ENCODE measurements around the gene SLC13A2. TPM values are rescaled to one million over a fixed set of nuclear protein-coding genes. Genes with fewer than 3 reads are reported as not detected.

Gene SLC13A2
- total RNA-seq, 2 experiments from 2014 or later: not detected

DNA sequence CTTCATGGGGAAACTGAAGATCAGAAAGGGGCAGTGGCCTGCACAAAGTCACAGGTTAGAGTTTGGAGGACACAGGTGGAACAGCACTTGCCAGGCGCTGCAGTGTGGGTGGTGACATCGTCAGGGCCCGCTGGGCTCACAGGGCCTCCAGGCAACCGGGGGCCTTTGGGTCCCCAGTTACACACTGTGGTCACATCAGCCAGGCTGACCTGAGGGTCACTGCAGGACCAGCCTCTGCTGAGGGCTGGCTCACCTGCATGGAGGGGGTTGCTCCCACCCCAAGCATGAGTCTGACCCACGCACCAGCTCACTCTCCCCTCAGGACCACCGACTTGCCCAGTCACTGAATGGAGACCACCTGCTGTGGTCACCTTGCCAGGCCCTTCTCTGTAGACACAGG lies 49.7 kb downstream of the SLC13A2 start:
- no peaks in the 10 kb centered on the region for H3K27me3 Mint-ChIP-seq
- Histone ChIP-seq H3K27me3 (ENCODE audit: control insufficient read depth in 1 of 2, insufficient read depth in 2 of 2, low read length in 2 of 2) (no peaks in the 10 kb centered on the region), H3K4me3 (ENCODE audit: low read length) (no peak overlapping the region), H3K9me3 (ENCODE audit: control insufficient read depth in 1 of 2, insufficient read depth in 1 of 2, low read length in 2 of 2) (no peaks in the 10 kb centered on the region), H3K27ac (ENCODE audit: low read depth in 1 of 2, low read length in 2 of 2) (no peak overlapping the region), H3K36me3 (ENCODE audit: insufficient read depth, low read length) (no peaks in the 10 kb centered on the region), H3K4me1 (ENCODE audit: insufficient read depth, low read length) (no peaks in the 10 kb centered on the region)
- H3K4me3 Mint-ChIP-seq: no peak overlapping the region
- intact Hi-C loops (cut with DNase I, micrococcal nuclease): no loop called here
- H3K4me1 Mint-ChIP-seq (ENCODE audit: low read depth): no peaks in the 10 kb centered on the region
- no peak overlapping the region for H3K27ac Mint-ChIP-seq
- DNase-seq (no peak), ATAC-seq (ENCODE audit: poor library complexity) (no peak)
- TF ChIP-seq, protein P1, sequence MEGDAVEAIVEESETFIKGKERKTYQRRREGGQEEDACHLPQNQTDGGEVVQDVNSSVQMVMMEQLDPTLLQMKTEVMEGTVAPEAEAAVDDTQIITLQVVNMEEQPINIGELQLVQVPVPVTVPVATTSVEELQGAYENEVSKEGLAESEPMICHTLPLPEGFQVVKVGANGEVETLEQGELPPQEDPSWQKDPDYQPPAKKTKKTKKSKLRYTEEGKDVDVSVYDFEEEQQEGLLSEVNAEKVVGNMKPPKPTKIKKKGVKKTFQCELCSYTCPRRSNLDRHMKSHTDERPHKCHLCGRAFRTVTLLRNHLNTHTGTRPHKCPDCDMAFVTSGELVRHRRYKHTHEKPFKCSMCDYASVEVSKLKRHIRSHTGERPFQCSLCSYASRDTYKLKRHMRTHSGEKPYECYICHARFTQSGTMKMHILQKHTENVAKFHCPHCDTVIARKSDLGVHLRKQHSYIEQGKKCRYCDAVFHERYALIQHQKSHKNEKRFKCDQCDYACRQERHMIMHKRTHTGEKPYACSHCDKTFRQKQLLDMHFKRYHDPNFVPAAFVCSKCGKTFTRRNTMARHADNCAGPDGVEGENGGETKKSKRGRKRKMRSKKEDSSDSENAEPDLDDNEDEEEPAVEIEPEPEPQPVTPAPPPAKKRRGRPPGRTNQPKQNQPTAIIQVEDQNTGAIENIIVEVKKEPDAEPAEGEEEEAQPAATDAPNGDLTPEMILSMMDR (IDR thresholded peaks at IDR 0.05): no peak
- ChIA-PET CTCF (no interaction called here), POLR2A (no interaction called here)
- H3K36me3 Mint-ChIP-seq (ENCODE audit: low read depth): no peaks in the 10 kb centered on the region
- H3K9me3 Mint-ChIP-seq: no peaks in the 10 kb centered on the region

DNA sequence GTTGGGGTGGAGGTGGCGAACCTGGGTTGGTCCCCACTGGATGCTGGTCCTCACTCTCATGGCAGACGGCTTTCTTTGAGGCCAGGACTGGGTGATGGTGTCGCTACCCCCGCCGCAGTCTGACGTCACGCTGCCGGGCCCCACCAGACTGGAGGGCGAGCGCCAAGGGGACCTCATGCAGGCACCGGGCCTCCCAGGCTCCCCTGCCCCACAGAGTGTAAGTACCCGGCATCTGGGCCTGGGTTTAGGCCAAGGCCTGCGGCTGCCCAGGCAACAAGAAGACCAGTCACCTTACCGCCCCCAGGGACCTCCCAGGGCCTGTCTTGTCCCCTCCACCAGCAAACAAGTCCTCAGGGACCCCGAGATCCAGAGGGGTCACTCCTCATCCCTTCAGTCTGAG lies 50.4 kb downstream of the SLC13A2 start:
- CTCF ChIA-PET: no interaction called here
- H3K27ac Mint-ChIP-seq: no peak overlapping the region
- no peak overlapping the region for H3K27ac ChIP-seq (ENCODE audit: low read depth in 1 of 2, low read length in 2 of 2)

DNA sequence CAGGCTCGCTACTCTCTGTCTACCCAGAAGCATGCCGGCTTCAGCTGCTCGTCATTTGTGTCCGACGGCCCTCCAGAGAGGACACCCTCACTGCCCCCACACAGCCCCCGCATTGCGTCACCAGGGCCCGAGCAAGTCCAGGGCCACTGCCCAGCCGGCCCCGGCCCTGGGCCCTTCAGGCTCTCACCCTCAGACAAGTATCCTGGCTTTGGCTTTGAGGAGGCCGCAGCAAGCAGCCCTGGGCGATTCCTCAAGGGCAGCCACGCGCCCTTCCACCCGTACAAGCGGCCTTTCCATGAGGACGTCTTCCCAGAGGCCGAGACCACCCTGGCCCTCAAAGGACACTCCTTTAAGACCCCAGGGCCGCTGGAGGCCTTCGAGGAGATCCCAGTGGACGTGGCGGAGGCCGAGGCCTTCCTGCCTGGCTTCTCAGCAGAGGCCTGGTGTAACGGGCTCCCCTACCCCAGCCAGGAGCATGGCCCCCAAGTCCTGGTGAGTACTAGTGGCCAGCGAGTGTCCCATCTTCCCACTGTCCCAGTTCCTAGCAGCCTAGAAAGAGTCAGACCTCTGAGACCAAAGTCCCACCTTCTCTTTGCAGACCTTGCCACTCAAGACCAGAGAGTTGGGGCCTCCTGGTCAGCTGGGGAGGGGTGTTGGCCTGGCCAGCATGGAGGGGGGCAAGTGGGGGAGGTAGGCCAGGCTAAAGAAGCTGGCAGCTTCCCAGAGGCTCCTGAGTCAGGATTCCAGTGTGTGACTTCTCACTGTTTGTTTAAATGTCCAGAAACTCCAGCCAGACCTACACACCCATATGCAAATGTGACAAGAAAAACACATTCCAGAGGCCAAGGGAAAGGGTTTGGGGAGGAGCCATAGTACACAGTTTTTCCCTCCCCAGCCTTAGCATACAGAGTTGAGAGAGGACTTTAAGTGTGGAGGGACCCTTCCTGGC lies 51.3 kb downstream of the SLC13A2 start:
- Histone ChIP-seq H3K9me3 (ENCODE audit: control insufficient read depth in 1 of 2, insufficient read depth in 1 of 2, low read length in 2 of 2) (no peaks in the 10 kb centered on the region), H3K27ac (ENCODE audit: low read depth in 1 of 2, low read length in 2 of 2) (no peak overlapping the region), H3K36me3 (ENCODE audit: insufficient read depth, low read length) (no peaks in the 10 kb centered on the region), H3K27me3 (ENCODE audit: control insufficient read depth in 1 of 2, insufficient read depth in 2 of 2, low read length in 2 of 2) (no peaks in the 10 kb centered on the region), H3K4me1 (ENCODE audit: insufficient read depth, low read length) (no peaks in the 10 kb centered on the region), H3K4me3 (ENCODE audit: low read length) (no peak overlapping the region)
- Mint-ChIP-seq H3K27ac (no peak overlapping the region), H3K27me3 (no peaks in the 10 kb centered on the region), H3K9me3 (no peaks in the 10 kb centered on the region), H3K4me1 (ENCODE audit: low read depth) (no peaks in the 10 kb centered on the region), H3K4me3 (no peak overlapping the region), H3K36me3 (ENCODE audit: low read depth) (no peaks in the 10 kb centered on the region)
- TF ChIP-seq, protein P1 (IDR thresholded peaks at IDR 0.05): no peak
- no peak for DNase-seq
- POLR2A ChIA-PET: no interaction called here
- CTCF ChIA-PET: no interaction called here
- intact Hi-C loops (cut with DNase I, micrococcal nuclease): no loop called here
- ATAC-seq (ENCODE audit: poor library complexity): no peak

More for the DNA sequence above, 50.4 kb downstream of the SLC13A2 start:
- no peaks in the 10 kb centered on the region for H3K36me3 ChIP-seq (ENCODE audit: insufficient read depth, low read length)
- Mint-ChIP-seq H3K36me3 (ENCODE audit: low read depth) (no peaks in the 10 kb centered on the region), H3K4me3 (no peak overlapping the region), H3K4me1 (ENCODE audit: low read depth) (no peaks in the 10 kb centered on the region), H3K9me3 (no peaks in the 10 kb centered on the region), H3K27me3 (no peaks in the 10 kb centered on the region)
- H3K4me3 ChIP-seq (ENCODE audit: low read length): no peak overlapping the region
- TF ChIP-seq, protein P1 (IDR thresholded peaks at IDR 0.05): no peak
- H3K4me1 ChIP-seq (ENCODE audit: insufficient read depth, low read length): no peaks in the 10 kb centered on the region
- no peaks in the 10 kb centered on the region for H3K9me3 ChIP-seq (ENCODE audit: control insufficient read depth in 1 of 2, insufficient read depth in 1 of 2, low read length in 2 of 2)
- intact Hi-C loops (cut with DNase I, micrococcal nuclease): no loop called here
- POLR2A ChIA-PET: no interaction called here
- no peak for DNase-seq
- ATAC-seq (ENCODE audit: poor library complexity): no peak
- H3K27me3 ChIP-seq (ENCODE audit: control insufficient read depth in 1 of 2, insufficient read depth in 2 of 2, low read length in 2 of 2): no peaks in the 10 kb centered on the region
